HL-60 (cell line): ENCODE measurements around the gene NFYC.
A peak's percentile ranks its signal among the peaks of the same experiment; 100 is the strongest.

Experiments used
- DNase-seq, 2 experiments: peaks; one replicate each; pipeline ENCODE4 v3.0.0-alpha.2; 2010 to 2020; ENCODE audit warnings: low read depth in 1 of 2, low spot score in 1 of 2
- H3K27ac ChIP-seq: fragments of 250-450 bp; sonication (Bioruptor Pico); replicated peaks from 2 replicates; pipeline ENCODE4 v1.5.1; 2020; ENCODE audit warnings: mild to moderate bottlenecking, moderate library complexity
- H3K27me3 ChIP-seq: fragments of 250-450 bp; sonication (Bioruptor Pico); 2 replicates; pipeline ENCODE4 v1.5.1; 2021; ENCODE audit warnings: mild to moderate bottlenecking, moderate library complexity; ENCODE audit not compliant: insufficient read depth, poor library complexity, severe bottlenecking
- H3K4me3 ChIP-seq: replicated peaks from 2 replicates; pipeline ENCODE4 v1.5.1; 2011; ENCODE audit warnings: mild to moderate bottlenecking, control low read depth, low read length; ENCODE audit not compliant: insufficient read depth
- GABPA ChIP-seq: IDR thresholded peaks from 2 replicates; pipeline ENCODE4 v1.6.1; 2012; ENCODE audit warnings: low read depth
- POLR2AphosphoS5 ChIP-seq: IDR thresholded peaks from 2 replicates; pipeline ENCODE4 v1.6.1; 2012; ENCODE audit warnings: low read depth
- SPI1 ChIP-seq: IDR thresholded peaks from 2 replicates; pipeline ENCODE4 v1.6.1; 2012; ENCODE audit warnings: low read depth, mild to moderate bottlenecking, borderline replicate concordance
- TF ChIP-seq, protein P1 (sequence below): IDR thresholded peaks from one replicate; pipeline ENCODE4 v1.5.1; 2011; ENCODE audit warnings: low read length, control low read depth, inconsistent platforms; ENCODE audit not compliant: insufficient read depth
- TF ChIP-seq, protein P2 (sequence below): IDR thresholded peaks from 2 replicates; pipeline ENCODE4 v1.6.1; 2012; ENCODE audit warnings: low read depth; ENCODE audit not compliant: insufficient replicate concordance

The NFYC gene

DNA sequence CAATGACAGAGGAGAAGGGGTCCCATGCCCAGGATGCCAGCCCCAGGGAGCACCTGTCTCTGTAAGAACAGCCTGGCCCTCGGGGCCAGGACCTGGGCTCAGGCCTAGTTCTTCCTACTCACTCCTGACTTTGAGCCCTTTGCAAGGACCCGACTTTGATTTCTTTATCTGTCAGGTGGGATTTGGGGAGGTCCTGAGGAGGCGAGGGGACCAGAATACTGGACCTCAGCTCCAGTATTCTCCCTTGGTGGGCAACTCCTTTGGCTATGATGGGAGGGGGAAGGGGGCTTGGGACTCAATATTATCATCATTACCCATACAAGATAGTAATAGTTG lies 110.2 kb downstream of the NFYC start:
- H3K27me3 ChIP-seq: no peaks in the 10 kb centered on the region
- no peak overlapping the region for H3K27ac ChIP-seq
- TF ChIP-seq GABPA: no peak
- peak overlapping the region; percentile 41 for H3K4me3 ChIP-seq
- no peak for DNase-seq

DNA sequence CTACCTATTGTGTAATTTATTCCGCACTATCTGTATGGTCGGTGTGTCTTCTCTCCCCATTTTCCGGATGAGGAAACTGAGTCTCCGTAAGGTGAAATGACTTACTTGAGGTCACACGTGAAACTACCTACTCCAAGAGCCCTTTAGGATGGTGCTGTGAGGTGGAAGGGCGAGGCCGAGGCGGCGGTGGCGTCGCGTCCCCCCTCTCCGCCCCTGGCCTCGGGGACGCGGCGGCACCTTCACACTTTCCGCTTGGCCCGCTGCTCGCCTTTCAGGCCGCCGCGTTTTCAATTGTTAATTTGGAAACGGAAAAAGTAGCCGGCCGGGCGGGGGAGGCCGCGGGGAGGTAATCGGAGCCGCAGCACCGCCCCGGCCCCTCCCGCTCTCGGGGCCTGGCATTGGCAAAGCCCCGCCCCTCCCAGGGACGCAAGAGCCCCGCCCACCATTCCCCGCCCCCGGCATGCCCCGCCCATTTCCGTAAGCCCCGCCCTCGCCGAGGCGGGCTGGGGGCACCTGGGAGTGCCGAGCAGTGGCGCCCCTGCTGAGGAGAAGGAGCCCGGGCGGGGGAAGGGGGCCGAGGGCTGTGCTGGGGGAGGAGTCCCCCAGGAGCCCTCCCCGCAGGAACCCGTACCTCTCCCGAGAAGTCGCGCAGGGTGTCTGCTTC lies 110.7 kb downstream of the NFYC start:
- H3K4me3 ChIP-seq: peak overlapping the region; percentile 41
- no peaks in the 10 kb centered on the region for H3K27me3 ChIP-seq
- TF ChIP-seq GABPA: no peak
- peak; percentile 64 to 67 for DNase-seq
- no peak overlapping the region for H3K27ac ChIP-seq

DNA sequence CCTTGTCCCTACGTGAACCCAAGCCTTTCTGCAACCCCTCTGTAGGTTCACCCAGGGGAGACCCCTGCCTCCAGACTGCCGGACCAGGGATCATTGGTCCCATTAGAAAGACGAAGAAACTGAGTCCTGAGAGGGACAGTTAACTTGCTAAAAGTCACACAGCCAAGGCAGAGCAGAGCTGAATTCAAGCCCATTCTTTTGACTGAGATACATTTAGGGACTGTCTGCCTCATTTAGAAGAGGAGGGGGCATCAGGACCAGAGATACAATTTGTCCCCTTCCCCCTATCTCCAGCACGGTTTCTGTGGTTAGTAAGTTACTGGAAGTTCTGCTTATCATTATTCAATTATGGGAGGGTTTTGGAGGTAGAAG lies 111.2 kb downstream of the NFYC start:
- DNase-seq: no peak

DNA sequence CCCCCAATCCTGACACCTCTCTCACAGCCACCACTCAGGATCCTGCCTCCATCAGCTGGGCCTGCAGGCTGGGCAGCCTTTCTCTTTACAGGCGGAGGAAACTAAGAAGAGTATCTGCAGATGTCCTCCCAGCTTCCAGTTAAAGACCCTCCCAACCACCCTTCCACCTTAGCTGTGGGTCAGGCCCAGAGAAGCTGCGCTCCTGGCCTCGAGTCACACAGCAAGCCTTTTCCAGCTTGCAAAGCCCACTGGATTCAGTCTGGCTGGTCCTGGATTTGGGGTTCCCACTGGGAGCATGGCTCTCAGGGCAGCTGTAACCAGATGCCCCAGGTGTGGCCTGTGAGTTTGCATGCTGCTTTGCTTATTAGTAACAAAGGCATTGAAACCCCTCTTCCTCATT lies 111.9 kb downstream of the NFYC start:
- TF ChIP-seq GABPA (no peak), POLR2AphosphoS5 (no peak), SPI1 (no peak)
- TF ChIP-seq, protein P1, sequence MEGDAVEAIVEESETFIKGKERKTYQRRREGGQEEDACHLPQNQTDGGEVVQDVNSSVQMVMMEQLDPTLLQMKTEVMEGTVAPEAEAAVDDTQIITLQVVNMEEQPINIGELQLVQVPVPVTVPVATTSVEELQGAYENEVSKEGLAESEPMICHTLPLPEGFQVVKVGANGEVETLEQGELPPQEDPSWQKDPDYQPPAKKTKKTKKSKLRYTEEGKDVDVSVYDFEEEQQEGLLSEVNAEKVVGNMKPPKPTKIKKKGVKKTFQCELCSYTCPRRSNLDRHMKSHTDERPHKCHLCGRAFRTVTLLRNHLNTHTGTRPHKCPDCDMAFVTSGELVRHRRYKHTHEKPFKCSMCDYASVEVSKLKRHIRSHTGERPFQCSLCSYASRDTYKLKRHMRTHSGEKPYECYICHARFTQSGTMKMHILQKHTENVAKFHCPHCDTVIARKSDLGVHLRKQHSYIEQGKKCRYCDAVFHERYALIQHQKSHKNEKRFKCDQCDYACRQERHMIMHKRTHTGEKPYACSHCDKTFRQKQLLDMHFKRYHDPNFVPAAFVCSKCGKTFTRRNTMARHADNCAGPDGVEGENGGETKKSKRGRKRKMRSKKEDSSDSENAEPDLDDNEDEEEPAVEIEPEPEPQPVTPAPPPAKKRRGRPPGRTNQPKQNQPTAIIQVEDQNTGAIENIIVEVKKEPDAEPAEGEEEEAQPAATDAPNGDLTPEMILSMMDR: no peak
- TF ChIP-seq, protein P2, sequence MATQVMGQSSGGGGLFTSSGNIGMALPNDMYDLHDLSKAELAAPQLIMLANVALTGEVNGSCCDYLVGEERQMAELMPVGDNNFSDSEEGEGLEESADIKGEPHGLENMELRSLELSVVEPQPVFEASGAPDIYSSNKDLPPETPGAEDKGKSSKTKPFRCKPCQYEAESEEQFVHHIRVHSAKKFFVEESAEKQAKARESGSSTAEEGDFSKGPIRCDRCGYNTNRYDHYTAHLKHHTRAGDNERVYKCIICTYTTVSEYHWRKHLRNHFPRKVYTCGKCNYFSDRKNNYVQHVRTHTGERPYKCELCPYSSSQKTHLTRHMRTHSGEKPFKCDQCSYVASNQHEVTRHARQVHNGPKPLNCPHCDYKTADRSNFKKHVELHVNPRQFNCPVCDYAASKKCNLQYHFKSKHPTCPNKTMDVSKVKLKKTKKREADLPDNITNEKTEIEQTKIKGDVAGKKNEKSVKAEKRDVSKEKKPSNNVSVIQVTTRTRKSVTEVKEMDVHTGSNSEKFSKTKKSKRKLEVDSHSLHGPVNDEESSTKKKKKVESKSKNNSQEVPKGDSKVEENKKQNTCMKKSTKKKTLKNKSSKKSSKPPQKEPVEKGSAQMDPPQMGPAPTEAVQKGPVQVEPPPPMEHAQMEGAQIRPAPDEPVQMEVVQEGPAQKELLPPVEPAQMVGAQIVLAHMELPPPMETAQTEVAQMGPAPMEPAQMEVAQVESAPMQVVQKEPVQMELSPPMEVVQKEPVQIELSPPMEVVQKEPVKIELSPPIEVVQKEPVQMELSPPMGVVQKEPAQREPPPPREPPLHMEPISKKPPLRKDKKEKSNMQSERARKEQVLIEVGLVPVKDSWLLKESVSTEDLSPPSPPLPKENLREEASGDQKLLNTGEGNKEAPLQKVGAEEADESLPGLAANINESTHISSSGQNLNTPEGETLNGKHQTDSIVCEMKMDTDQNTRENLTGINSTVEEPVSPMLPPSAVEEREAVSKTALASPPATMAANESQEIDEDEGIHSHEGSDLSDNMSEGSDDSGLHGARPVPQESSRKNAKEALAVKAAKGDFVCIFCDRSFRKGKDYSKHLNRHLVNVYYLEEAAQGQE: no peak
- Histone ChIP-seq H3K4me3 (no peak overlapping the region), H3K27me3 (no peaks in the 10 kb centered on the region), H3K27ac (no peak overlapping the region)
- no peak for DNase-seq

More for the DNA sequence above, 111.2 kb downstream of the NFYC start:
- Histone ChIP-seq H3K27me3 (no peaks in the 10 kb centered on the region), H3K4me3 (peak overlapping the region; percentile 41), H3K27ac (no peak overlapping the region)
- TF ChIP-seq POLR2AphosphoS5 (no peak), SPI1 (no peak), GABPA (no peak)
- TF ChIP-seq, protein P2: no peak
- TF ChIP-seq, protein P1: no peak

DNA sequence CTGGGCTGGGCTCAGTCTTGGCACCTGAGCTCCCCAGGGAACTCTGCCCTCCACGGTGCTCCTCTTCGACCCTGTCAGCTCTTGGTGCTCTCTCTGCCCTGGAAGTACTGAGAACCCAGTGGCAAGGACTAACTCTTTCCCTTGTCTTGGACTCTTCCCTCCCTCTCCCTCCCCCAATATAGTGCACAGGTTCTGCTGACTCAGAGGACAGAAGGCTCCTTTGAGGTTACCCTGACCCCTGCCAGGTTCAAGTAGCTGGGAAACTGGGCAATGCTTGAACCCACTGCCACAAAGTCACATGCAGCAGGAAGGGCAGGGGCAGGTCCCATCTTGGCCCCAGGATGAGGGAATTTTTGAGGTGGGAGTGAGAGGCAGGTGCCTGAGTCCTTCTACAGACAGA lies 112.4 kb downstream of the NFYC start:
- Histone ChIP-seq H3K27me3 (no peaks in the 10 kb centered on the region), H3K4me3 (no peak overlapping the region), H3K27ac (no peak overlapping the region)
- DNase-seq: no peak
- TF ChIP-seq, protein P2: no peak
- TF ChIP-seq, protein P1: no peak
- TF ChIP-seq GABPA (no peak), POLR2AphosphoS5 (no peak), SPI1 (no peak)
